ENCODE results near the gene P2RX6.

The P2RX6 gene

GRCh38 chr22:21015466-21016006 is 571 bp downstream of the P2RX6 start:
- no peak for DNase-seq

- no peak for DNase-seq
Observed at GRCh38 chr22:21016644-21017420, 1.9 kb downstream of the P2RX6 start.

- no peak for DNase-seq
Observed at GRCh38 chr22:21018314-21018713, 3.3 kb downstream of the P2RX6 start.

GRCh38 chr22:21020802-21021429 is 6.0 kb downstream of the P2RX6 start:
- no peak for DNase-seq

GRCh38 chr22:21022507-21022906 is 7.5 kb downstream of the P2RX6 start:
- DNase-seq, result no peak

- DNase-seq, result no peak
Observed at GRCh38 chr22:21022955-21023614, 8.1 kb downstream of the P2RX6 start.

GRCh38 chr22:21025266-21025665 is 10.3 kb downstream of the P2RX6 start:
- no peak for DNase-seq

- no peak for DNase-seq
Observed at GRCh38 chr22:21025763-21026755, 11.1 kb downstream of the P2RX6 start.

- peak in 1 of 2 experiments; percentile 64 for DNase-seq
Observed at GRCh38 chr22:21026783-21027692, 12.1 kb downstream of the P2RX6 start.

GRCh38 chr22:21028277-21029251 is 13.6 kb downstream of the P2RX6 start:
- no peak for DNase-seq

- DNase-seq, result no peak
Observed at GRCh38 chr22:21029486-21030025, 14.6 kb downstream of the P2RX6 start.

- DNase-seq, result no peak
Observed at GRCh38 chr22:21030032-21030431, 15.1 kb downstream of the P2RX6 start.

GRCh38 chr22:21030621-21031544 is 15.9 kb downstream of the P2RX6 start:
- no peak for DNase-seq

- no peak for DNase-seq
Observed at GRCh38 chr22:21031545-21032036, 16.6 kb downstream of the P2RX6 start.

GRCh38 chr22:21032037-21032867 is 17.3 kb downstream of the P2RX6 start, which contains the start of gene SLC7A4:
Gene SLC7A4, minus strand, starts transcription at chr22:21032561. Its CDS starts 749 bp downstream, at chr22:21031812.
- DNase-seq, result no peak

GRCh38 chr22:21032868-21033688 is 18.1 kb downstream of the P2RX6 start:
- DNase-seq, result peak in 1 of 2 experiments; percentile 29
